Measurements from ENCODE around the gene FKBP6.
"Not testable (repeated sequence)": the region's sequence is repeated elsewhere in the genome, so short reads cannot be mapped to it uniquely, and the experiment has no call there.

Gene FKBP6

DNA sequence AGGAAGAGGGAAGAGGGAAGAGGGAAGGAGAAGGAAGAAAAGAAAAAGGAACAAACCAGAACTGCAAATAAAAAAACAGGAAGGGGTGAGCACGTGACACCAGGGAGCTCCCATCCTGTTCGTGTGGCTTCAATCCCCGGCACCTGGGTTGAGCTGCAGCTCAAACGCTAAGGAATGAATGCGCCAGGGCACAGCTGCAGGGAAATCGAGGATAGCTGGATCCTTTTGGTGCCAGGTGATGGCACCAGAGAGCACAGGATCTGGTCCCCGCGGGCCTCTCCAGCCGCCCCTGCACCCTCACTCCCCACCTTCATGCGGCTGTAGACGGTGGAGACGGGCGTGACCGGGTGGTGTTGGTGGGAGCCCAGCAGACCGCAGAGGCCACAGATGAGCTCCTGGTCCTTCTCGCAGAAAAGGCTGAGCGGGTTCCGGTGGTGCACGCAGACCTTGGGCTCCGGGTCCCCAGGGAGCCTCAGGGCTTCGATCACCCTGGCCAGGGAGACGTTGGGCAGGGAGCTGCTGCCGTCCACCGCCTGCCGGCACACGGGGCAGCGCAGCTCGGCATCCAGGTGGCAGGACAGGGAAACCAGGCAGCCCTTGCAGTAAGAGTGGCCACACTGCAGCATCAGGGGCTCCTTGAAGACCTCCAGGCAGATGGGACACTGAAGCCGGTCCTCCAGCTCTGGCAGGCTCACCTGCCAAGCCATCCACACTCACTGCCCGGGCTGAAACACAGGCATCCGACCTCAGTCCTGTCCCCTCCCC is 3.7 kb upstream of the FKBP6 start:
- DNase-seq: peak; percentile 44

DNA sequence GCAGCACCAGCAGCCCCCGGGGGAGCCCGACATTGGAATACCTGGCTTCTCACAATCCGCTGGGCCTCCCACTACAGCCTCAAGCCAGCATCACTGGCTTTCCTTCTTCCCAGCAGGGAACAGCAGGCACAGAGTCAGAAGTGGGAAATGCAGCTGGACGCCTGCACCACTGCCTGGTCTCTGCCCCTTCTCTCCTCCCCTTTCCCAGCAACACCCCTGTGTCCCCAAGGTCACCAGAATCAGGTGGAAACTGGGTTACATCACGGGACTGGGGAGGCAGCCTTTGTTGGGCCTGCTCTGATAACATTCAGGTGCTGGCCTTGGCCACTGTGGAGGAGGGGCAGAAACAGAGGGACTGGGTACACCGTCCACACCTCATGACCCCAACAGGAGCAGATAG is 2.5 kb upstream of the FKBP6 start:
- not testable (repeated sequence) for DNase-seq

DNA sequence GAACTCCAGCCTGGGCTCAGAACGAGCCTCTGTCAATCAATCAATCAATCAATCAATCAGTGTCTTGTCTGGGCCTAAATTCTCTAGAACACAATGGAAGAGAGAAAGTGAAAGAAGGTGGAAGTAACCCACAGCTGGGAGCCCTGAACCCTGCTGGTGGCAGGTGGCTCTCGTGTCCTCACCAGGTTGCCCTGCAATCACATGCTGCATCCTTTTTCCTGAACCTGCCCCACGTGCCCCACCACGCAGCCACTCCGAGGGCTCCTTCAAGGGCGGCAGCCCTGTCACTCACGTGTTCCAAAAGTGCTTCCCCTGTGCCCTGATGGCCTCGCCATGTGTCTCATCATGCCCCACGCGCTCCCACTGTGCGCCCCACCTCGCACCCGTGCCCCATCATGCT is 512 bp upstream of the FKBP6 start:
- DNase-seq: not testable (repeated sequence)

DNA sequence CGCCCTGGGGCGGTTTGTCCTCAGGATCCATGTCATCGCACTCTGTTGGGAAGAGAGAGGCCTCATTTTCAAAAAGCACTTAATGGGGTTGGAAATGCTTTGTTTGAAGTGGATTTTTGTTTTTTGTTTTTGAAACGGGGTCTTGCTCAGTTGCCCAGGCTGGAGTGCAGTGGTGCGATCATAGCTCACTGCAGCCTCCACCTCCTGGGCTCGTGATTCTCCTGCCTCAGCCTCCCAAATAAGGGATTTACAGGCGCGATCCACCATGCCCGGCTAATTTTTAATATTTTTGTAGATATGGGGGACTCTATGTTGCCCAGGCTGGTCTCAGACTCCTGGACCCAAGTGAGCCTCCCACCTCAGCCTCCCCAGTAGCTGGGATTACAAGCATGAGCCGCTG is 735 bp downstream of the FKBP6 start:
- no peak for DNase-seq

DNA sequence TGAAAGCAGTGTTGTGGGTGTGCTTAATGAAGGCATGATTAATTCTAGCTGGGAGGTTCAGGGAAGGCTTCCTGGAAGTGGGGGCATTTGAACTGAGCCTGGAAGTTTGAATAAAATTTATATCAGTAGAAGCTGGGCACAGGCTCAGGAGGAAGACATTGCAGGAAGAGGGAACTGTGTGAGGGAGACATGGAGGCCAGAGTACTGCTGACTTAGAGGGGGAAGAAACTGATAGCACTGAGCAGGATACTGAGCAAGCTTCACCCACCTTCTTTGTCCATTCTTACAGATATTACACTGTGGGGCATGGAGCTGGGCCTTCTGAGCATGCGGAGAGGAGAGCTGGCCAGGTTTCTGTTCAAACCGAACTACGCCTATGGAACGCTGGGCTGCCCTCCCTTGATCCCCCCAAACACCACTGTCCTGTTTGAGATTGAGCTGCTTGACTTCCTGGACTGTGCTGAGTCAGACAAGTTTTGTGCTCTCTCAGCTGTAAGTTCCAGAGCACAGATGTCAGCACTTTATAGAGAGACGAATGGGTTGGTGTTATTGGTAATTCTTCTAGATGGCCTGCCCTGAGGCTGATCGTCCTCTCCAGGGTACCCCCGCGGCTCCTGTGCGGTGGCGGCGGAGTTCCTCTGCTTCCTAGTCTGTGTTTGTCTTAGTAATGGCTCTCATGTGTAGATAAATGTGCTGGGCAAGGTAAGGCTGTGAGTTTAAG is 2.1 kb downstream of the FKBP6 start:
- DNase-seq: no peak

DNA sequence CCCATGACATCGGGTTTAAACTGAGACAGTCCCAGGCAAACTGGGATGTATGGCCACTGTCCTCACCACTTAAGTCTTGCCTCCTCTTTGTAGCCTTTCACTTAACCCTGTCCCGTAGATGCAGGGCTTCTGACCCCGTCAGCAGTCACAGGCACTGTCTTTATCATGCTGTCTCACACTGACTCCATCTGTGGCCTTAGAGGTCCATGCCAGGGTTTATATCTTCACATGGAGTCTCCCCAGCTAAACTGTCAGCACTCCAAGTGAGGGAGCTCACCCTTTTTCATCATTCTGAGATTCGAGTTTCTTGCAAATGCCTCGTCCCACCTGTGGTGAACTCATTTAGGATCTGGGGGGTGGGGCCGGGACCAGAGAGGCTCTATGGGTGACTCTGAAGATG is 2.8 kb downstream of the FKBP6 start:
- DNase-seq: no peak

DNA sequence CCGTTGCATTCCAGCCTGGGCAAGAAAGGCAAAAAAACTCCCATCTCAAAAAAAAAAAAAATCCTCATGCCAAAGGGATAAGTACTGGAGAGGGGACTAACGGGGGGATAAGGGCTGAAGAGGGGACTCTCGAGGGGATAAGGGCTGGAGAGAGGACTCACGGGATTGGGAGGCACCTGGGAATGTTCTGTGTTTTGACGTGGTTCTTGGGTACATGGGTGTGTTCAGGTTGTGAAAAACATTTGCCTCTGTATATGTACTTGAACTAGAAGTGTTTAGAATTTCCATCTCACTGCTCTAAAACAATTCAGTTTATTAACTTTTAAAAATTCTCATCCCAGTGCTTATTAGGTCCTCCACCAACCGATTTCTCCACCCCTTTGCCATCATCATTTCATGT is 4.5 kb downstream of the FKBP6 start:
- no peak for DNase-seq

DNA sequence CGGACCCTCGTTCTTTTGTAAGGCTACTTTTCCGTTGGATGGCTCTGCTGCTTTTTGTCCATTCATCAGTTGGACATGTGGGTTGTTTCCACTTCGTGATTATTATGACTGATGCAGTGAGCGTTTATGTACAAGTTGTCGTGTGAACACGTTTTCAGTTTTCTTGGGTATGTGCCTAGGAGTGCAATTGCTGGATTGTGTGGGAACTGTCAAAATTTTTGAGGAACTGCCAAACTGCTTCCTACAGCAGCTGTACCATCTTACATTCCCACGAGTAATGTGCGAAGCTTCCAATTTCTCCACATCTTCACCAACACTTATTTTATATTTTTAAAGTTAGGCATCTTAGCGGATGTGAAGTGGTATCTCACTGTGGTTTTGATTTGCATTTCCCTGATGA is 10.4 kb downstream of the FKBP6 start:
- DNase-seq: no peak

DNA sequence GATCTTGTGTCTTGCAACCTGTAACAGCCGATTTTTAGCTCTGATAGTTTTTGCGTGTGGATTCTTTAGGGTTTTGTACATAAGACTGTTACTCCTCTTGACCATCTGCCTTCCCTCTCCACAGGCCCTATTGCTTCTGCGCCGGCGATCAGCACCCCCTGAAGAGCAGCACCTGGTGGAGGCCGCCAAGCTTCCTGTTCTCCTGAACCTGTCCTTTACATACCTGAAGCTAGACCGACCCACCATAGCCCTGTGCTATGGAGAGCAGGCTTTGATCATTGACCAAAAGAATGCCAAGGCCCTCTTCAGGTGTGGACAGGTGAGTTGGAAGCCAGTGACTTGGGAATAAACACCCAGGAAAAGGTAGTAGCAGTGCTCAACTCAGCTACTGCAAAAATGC is 12.6 kb downstream of the FKBP6 start:
- DNase-seq: no peak

DNA sequence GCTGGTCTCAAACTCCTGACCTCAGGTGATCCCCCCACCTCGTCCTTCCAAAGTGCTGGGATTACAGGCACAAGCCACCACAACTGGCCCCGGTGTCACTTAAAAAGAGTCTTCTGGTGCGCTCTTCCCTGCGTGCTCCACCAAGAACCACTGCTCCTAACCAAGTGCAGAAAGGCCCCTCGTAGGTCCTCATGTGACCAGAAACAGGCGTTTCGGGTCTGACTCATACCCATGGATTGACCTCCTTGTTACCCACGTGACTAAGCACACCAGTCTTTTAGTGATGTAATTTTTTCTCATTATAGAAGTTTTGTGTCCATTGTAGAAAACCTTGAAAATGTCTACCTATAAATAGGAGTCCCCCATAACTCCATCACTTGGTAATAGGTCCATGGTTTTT is 13.9 kb downstream of the FKBP6 start:
- DNase-seq: no peak

DNA sequence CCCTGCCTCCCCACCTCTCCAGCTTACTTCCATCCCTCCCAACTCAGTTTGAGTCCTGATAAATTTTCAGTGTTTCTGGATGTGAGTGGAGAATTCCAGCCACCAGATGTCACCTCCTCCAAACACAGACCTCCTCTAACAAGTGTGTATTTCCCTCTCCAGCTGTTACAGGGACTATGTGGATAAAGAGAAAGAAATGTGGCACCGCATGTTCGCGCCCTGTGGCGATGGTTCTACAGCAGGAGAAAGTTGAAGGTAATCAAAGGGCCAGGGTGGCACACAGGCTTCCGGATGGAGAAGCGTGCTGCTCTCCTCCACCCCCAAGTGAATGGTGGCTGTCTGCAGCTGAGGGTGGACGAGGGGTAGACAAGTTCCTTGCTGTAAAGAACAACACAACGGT is 14.7 kb downstream of the FKBP6 start:
- DNase-seq: no peak

DNA sequence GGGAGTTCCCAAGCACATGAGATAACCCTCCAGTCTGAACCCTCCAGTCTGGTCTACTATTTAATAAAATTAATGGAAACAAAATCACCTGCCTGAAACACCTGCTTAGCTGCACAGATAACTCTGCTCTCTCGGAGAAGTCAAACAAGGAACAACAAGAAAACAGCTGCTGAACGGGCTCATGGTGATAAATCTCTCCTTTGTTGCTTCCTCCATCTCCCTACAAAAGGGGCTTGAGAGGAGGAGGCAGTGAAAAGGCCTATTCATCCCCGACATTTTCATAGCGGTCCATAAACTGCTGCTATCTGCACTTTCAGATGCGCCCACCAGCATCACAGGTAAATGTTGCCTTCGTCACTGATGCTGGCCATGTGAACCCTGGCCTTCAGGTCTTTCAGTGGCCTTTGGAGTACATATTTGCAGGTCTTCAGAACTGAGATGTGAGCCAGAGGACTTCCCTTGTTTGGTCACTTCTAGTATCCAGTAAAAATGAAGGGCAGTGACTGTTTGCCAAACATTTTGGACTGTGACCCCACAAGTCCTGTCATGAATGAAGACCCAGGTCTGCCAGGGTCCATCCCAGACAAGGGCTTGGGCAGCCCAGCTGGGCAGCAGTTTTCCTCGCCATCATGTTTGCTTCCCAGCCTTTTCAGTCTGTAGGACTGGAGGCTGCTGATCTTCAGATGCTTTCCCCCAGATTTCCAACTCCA is 15.9 kb downstream of the FKBP6 start:
- no peak for DNase-seq

DNA sequence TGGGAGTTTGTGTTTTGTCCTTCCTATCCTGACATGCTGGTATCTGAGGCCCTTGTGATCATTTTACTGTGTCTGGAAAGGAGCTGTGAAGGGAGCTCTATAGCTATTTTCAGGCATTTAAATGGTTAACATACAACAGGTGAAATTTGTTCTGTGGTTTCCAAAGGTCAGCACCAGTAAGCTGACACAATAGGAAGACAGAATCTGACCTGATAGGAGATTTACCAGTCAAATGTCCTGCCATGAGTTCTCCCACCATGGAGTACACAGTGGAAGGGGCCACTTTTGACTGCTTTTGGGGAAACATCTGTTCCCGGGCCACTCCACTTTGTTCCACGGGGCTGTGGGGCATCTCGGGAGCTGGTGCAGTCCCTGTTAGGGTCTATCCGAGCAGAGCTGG is 17.6 kb downstream of the FKBP6 start:
- no peak for DNase-seq

DNA sequence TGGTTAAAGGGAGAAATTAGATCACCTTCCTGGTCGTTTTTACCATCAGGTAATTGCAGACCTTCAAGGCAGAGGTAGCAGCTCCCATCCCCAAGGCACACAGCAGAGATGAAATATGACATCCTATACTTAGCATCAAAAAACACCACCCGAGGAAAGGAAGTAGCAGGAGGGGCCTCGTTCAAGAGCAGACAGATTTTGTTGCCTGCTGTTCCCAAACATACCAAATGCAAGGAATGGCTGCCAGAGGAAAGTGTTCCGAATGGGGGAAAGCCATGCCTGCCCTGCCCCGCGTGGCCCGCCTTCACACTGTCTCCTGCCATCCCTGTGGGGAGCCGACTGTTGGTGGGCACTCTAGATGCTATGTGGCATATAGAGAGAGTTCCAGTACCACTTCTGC is 18.0 kb downstream of the FKBP6 start:
- no peak for DNase-seq

DNA sequence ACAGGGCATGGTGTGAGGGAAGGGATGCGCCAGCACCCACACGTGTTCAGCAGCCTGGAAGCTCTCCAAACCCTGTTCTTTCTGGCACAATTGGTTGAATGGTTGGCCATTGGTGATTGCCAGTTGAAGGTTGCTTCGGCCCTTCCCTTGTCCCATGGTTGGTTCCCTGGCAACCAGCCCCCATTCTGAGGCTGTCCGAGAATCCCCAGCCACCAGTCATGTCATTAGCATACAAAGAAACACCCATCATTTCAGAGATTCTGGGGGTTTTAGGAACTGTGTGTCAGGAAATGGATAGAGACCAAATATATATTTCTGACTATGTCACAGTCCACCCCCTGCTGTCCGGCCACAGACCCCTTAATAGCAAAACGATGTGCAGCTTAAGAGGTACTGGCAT is 21.8 kb downstream of the FKBP6 start:
- DNase-seq: no peak

DNA sequence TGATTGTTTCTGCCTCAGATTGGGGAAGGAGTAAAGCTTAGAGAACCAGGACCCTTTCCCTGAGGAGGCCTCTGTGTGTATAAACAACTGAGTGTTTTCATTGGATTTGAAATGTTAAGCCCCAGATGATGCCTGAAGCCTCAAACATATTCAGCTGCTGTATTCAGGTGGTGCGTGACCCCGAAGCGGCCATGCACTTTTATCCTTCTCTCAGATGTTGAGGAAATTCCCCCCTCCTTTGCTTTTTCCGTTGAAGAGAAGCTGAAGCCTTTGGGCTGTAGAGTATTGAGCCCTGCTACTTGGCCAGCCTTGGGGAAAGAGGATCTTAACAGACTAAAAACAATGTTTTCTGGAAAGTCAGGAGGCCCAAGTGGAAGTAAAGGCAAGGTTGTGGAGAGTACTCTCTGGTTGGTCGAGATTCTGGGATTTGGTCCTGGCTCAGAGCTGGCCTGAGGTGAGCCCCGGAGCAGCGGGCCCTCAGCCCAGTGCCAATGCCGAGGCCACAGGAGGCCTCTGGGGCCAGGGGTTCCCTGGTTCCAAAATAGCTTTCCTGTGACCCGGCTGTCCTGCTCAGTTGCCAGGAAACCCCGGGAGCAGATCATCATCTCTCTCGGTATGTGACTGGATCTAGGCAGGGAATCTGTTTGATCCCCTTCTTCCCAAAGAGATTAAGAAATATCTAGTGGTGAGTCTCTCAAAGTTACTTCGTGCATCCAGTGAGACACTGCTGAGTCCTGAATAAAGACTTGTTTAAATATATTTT is 22.5 kb downstream of the FKBP6 start:
- no peak for DNase-seq

DNA sequence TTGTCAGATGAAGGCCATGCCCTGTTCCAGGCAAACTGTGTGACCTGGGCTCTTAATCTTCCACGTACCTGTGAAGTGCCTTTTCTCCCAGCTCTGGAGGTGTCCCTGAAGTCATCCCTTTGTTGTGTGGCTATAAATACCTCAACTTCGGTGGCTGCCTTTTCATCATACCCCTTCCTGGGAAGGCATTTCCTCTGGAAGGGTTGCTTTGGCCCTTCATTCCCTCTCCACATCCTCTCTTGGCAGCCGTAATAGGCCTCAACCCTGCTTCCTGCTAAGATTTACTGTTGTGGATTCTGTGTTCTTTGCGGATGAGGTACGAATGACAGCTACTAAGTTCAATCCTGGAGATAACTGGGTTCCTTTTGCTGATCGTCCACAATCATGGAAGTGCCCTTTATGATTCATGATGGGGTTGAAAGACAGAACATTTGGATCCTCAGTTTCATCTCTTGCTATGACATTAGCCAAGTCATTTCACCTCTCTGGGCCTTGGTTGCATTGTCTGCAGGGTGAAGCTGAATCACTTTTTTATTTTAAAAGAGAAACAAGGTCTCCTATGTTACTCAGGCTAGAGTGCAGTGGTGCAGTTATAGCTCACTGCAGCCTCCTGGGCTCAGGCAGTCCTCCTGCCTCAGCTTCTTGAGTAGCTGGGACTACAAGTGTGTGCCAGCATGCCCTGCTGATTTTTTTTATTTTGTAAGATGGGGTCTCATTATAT is 23.6 kb downstream of the FKBP6 start:
- no peak for DNase-seq

DNA sequence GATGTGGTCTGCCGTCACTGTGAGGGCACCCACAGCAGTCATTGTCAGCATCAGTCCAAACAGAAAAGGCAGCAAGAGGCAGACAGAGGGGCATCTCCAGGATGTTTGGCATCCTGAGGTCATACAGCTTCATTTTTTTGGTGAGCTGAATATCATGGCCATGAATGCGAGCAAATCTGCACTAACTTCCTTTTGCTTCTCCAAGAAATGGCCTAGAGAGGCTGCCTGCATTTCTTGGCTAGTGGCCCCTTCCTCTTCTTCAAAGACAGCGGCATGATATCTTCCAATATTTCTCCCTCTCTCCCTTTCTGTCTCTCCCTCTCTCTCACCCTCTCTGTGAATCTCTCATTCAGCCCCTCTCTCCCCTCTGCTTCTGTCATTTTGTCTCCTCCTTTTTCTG is 24.8 kb downstream of the FKBP6 start:
- no peak for DNase-seq

DNA sequence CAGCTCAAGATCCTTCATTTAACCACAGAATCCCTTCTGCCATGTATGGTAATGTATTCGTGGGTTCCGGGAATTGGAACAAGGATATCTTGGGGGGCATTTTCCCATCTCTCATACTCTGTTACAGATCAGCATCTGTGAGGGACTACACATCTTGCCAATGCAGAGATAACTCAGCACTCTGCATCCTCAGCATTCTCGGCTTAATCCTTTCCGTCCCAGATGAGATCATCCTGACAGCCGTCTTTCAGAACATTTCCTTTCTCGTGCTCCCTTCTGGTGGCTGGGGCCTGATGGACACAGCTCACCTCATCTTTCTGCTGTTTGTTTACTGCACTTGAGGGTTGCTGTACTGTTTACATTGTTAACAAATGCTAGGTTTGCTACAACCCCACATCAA is 25.3 kb downstream of the FKBP6 start:
- DNase-seq: no peak

DNA sequence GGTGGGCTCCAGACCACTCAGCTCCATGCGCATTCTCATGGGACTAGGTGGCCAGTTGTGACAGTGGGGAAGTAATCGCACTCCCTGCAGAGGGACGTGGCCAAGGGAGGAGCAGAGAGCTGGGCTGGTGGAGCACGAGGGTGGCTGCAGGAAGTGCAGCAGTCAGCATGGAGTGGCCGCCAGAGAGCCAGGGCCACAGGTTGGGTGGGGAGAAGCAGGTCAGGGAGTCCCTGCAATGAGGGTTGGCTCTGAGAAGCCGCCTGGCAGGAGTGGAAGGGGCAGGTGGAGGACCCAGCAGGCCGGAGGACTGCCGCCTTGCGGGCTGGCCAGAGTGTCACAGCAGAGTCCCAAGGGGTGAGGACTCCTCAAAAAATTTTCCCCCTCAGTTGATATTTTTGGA is 26.2 kb downstream of the FKBP6 start:
- DNase-seq: no peak

DNA sequence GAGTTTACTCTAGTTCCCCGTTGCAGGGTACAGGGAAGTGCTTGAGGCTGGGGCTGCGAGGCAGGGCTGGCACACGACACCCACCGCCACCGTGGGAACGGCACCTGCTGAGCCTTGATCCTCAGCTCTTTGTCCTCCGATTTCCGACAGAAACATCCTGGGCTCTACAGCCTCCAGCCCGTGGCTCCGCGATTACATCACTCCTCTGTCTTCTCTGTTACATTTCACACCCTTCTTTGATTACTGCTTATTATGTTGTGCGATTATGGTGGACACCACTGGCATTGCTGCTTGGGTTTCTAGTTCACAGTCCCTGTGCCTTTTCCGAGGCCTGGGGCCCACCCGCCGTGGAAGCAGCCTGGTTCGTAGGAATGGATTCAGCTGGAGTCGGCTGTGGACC is 26.9 kb downstream of the FKBP6 start:
- DNase-seq: no peak

DNA sequence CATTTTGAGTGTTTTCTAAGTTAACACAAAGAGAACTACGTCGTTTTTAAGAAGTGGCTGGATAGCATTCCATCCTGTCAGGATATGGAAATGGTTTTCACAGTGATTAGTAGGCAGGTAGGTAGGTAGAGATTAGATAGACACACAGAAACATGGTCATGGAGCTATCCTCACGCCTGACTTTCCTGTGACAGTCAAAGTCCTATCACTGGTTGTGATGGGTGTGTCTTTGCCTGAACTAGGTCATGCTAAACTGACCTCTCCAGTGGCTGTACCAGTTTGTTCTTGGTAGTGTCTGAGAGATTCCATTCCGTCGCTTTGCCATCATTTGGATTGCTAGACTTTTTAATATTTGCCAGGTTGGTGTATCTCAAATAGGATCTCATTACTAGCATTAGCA is 28.2 kb downstream of the FKBP6 start:
- DNase-seq: no peak
